ENCODE data around the gene OPCML. TPM values are rescaled to one million over a fixed set of nuclear protein-coding genes. Genes with fewer than 3 reads are reported as not detected.

Gene OPCML
- total RNA-seq, 4 donors from 2014 or later = 0.33 TPM; not detected in 3

DNA sequence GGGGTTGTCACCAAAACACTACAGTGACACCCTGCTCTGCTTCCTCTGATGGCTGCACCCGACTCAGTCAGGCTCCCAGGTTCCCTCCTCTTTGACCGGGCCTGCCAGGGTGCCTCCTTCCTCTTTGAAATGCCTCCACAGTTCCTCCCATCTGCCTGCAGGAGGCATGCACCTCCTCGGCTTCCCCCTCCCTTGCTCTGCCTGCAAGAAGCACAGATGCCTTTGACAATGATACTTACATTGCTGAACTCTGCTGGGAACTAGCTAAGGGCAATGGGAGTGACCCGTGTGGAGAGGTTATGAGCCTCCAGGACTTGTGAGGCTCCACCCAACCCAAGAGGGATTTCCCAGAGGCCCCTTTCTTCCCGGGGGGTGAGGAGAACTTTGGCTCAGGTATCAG is 674.1 kb downstream of the OPCML start:
- intact Hi-C loops (cut with DNase I) = no loop called here
- Histone ChIP-seq H3K9me3 (no peaks in the 10 kb centered on the region), H3K4me1 (no peaks in the 10 kb centered on the region), H3K27ac (no peak overlapping the region), H3K27me3 (no peaks in the 10 kb centered on the region), H3K4me3 (replicated peaks in 1 of 3) (no peak overlapping the region), H3K36me3 (no peaks in the 10 kb centered on the region)
- TF ChIP-seq, protein P1, sequence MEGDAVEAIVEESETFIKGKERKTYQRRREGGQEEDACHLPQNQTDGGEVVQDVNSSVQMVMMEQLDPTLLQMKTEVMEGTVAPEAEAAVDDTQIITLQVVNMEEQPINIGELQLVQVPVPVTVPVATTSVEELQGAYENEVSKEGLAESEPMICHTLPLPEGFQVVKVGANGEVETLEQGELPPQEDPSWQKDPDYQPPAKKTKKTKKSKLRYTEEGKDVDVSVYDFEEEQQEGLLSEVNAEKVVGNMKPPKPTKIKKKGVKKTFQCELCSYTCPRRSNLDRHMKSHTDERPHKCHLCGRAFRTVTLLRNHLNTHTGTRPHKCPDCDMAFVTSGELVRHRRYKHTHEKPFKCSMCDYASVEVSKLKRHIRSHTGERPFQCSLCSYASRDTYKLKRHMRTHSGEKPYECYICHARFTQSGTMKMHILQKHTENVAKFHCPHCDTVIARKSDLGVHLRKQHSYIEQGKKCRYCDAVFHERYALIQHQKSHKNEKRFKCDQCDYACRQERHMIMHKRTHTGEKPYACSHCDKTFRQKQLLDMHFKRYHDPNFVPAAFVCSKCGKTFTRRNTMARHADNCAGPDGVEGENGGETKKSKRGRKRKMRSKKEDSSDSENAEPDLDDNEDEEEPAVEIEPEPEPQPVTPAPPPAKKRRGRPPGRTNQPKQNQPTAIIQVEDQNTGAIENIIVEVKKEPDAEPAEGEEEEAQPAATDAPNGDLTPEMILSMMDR (IDR thresholded peaks at IDR 0.05) = no peak
- no peak for TF ChIP-seq POLR2A (IDR thresholded peaks at IDR 0.05)
- 17 to 25% methylated on average over 5 of the region's 5 CpGs for WGBS, 2 donors
- DNase-seq = no peak

GRCh38 chr11:132856032-132856431 is 676.3 kb downstream of the OPCML start:
- Histone ChIP-seq H3K27ac (no peak overlapping the region), H3K4me1 (no peaks in the 10 kb centered on the region), H3K27me3 (no peaks in the 10 kb centered on the region), H3K9me3 (no peaks in the 10 kb centered on the region), H3K36me3 (no peaks in the 10 kb centered on the region), H3K4me3 (replicated peaks in 1 of 3) (no peak overlapping the region)
- DNase-seq = no peak
- no peak for TF ChIP-seq POLR2A (IDR thresholded peaks at IDR 0.05)
- intact Hi-C loops (cut with DNase I) = no loop called here
- 90 to 94% methylated on average over 4 of the region's 4 CpGs for WGBS, 2 donors

DNA sequence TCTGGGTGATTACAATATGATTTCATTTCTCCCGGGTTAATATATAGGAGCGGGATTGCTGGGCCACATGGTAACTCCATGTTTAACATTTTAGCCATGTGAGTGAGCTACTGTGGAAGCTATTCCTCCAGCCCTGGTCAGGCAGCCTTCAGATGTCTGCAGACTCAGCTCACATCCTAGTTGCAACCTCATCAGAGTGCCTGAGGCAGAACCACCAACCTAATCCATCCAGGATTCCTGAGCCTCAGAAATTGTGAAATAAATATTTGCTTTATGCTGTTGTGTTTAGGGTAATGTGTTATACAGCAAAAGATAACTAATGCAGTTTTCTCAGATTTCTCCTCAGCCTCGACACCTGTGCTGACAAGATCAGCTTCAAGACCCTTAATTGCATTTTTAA is 676.8 kb downstream of the OPCML start:
- 96 to 98% methylated on average over 3 of the region's 3 CpGs for WGBS, 2 donors

GRCh38 chr11:132853886-132854285 is 678.4 kb downstream of the OPCML start:
- no peaks in the 10 kb centered on the region for H3K36me3 ChIP-seq
- no peak overlapping the region for H3K4me3 ChIP-seq (replicated peaks in 1 of 3)
- H3K9me3 ChIP-seq = no peaks in the 10 kb centered on the region
- no peak for DNase-seq
- H3K27ac ChIP-seq = no peak overlapping the region
- 75 to 90% methylated on average over 3 of the region's 3 CpGs for WGBS, 2 donors
- no peaks in the 10 kb centered on the region for H3K27me3 ChIP-seq
- TF ChIP-seq, protein P1 (IDR thresholded peaks at IDR 0.05) = no peak
- TF ChIP-seq POLR2A (IDR thresholded peaks at IDR 0.05) = no peak
- no peaks in the 10 kb centered on the region for H3K4me1 ChIP-seq
- intact Hi-C loops (cut with DNase I) = no loop called here

More for the DNA sequence above, 676.8 kb downstream of the OPCML start:
- intact Hi-C loops (cut with DNase I) = no loop called here
- TF ChIP-seq, protein P1 (IDR thresholded peaks at IDR 0.05) = no peak
- TF ChIP-seq POLR2A (IDR thresholded peaks at IDR 0.05) = no peak
- Histone ChIP-seq H3K4me3 (replicated peaks in 1 of 3) (no peak overlapping the region), H3K36me3 (no peaks in the 10 kb centered on the region), H3K9me3 (no peaks in the 10 kb centered on the region), H3K27ac (no peak overlapping the region), H3K4me1 (no peaks in the 10 kb centered on the region), H3K27me3 (no peaks in the 10 kb centered on the region)
- DNase-seq = no peak

DNA sequence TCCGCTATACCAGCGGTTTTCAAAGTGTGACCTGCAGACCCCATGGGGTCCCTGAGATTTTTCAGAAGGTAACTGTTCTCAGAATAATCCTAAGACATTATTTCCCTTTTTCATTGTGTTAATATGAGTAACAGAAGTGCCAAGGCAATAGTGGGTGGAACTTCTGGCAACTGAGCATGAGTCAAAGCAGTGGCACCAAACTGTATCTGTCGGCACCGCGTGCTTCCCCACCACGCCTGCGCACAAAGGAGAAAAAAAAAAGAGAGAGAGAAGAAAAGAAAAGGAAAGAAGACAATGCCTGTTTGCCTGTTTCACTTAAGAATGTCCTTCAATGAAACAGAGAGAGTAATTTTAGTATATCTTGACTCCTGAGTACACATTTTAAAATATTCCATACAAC is 679.9 kb downstream of the OPCML start:
- Histone ChIP-seq H3K27me3 (no peaks in the 10 kb centered on the region), H3K36me3 (no peaks in the 10 kb centered on the region), H3K27ac (no peak overlapping the region), H3K4me3 (replicated peaks in 1 of 3) (no peak overlapping the region), H3K4me1 (no peaks in the 10 kb centered on the region), H3K9me3 (no peaks in the 10 kb centered on the region)
- WGBS, 2 donors = 92 to 95% methylated on average over 7 of the region's 7 CpGs
- TF ChIP-seq POLR2A (IDR thresholded peaks at IDR 0.05) = no peak
- TF ChIP-seq, protein P1 (IDR thresholded peaks at IDR 0.05) = no peak
- DNase-seq = no peak
- intact Hi-C loops (cut with DNase I) = no loop called here

GRCh38 chr11:132851247-132851646 is 681.1 kb downstream of the OPCML start:
- DNase-seq = no peak
- 86 to 95% methylated on average over 2 of the region's 2 CpGs for WGBS, 2 donors
- TF ChIP-seq POLR2A (IDR thresholded peaks at IDR 0.05) = no peak
- TF ChIP-seq, protein P1 (IDR thresholded peaks at IDR 0.05) = no peak
- no peaks in the 10 kb centered on the region for H3K36me3 ChIP-seq
- H3K9me3 ChIP-seq = no peaks in the 10 kb centered on the region
- H3K27me3 ChIP-seq = no peaks in the 10 kb centered on the region
- no peaks in the 10 kb centered on the region for H3K4me1 ChIP-seq
- no peak overlapping the region for H3K4me3 ChIP-seq (replicated peaks in 1 of 3)
- no peak overlapping the region for H3K27ac ChIP-seq
- intact Hi-C loops (cut with DNase I) = no loop called here
